ENCODE measurements around the gene SFSWAP. TPM values are rescaled to one million over a fixed set of nuclear protein-coding genes. Genes with fewer than 3 reads are reported as not detected.
"Not testable (repeated sequence)": the region's sequence is repeated elsewhere in the genome, so short reads cannot be mapped to it uniquely, and the experiment has no call there.

SFSWAP gene
- total RNA-seq: 15.9 and 25.1 TPM in 2 replicates
- 21.4 and 26.6 TPM in 2 replicates for polyA plus RNA-seq

- DNase-seq (ENCODE audit: low spot score): peak; percentile 88
- no peaks in the 10 kb centered on the region for H3K36me3 ChIP-seq (replicated peaks; ENCODE audit: insufficient read depth, low read depth)
- 1% methylated on average over 81 of the region's 90 CpGs for WGBS (ENCODE audit: low lambda C conversion rate, missing lambda C conversion rate)
- H3K4me2 ChIP-seq: peak within 1 kb of the TSS; percentile 100
- H3K4me1 ChIP-seq (ENCODE audit: insufficient read depth): peaks cover 11% of the 10 kb centered on the region
- H2AFZ ChIP-seq: peak within 1 kb of the TSS; percentile 100
- H3K27me3 ChIP-seq: no peaks in the 10 kb centered on the region
- no peaks in the 10 kb centered on the region for H3K9me2 ChIP-seq (replicated peaks; ENCODE audit: insufficient read depth)
- peak within 1 kb of the TSS; percentile 89 for H3K4me3 ChIP-seq
- H3K27ac ChIP-seq: peak within 1 kb of the TSS; percentile 98
- H4K20me1 ChIP-seq (ENCODE audit: insufficient read depth, poor library complexity, severe bottlenecking): no peaks in the 10 kb centered on the region
- H3K9me3 ChIP-seq (ENCODE audit: low read depth): no peaks in the 10 kb centered on the region
- H3K79me2 ChIP-seq: peaks cover 29% of the 10 kb centered on the region
- no peak for TF ChIP-seq EZH2 (IDR thresholded peaks at IDR 0.05; ENCODE audit: borderline replicate concordance)
- TF ChIP-seq CTCF (IDR thresholded peaks at IDR 0.05; ENCODE audit: poor library complexity): no peak
- TF ChIP-seq EZH2phosphoT487 (IDR thresholded peaks at IDR 0.05; ENCODE audit: low read depth, severe bottlenecking, unreplicated experiment): no peak
Observed at GRCh38 chr12:131710464-131711457, at the start of gene SFSWAP. SFSWAP (plus strand) TSS chr12:131711090; CDS start chr12:131711230, 140 bp downstream.

DNA sequence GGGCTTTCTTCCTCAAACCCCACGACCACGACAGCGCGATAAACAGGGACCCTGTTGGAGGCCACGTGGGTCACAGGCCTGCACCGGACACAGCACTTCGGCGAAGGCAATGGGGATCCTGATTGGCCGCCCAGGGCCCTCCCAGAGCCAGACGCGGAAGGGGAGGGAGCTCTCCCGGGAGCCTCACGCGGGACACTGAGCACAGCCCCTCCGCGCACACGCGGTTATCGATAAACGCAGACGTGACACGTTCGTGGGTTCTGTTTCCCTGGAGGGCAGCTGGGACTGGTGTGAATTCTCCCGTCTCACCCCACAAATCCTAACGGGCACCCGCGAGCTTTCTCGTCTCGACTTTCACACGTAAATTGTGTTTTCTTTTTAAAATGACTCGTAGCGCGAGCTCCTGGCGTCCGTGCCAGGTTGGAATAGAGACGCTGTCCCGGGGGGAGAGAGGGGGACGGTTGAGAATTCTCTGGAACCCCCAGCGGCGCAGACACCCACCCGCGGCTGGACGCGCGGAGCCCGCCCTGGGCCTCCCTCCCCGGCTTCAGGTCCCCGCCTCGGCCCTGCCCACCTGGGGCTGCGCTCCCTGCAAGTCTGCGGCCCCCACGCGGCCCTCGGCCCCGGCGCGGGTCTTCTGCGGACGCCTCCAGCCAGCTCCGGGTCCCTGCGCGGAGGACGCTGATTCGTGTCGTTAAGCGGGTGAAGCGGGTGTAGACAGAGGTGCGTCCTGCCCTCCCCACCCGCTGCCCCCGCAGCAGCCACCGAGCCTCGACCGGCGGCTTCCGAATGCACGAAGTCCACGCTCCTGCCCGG lies 49.5 kb upstream of the SFSWAP start:
- H3K79me2 ChIP-seq; H3K4me3 ChIP-seq; H3K9me2 ChIP-seq (replicated peaks; ENCODE audit: insufficient read depth); H3K9me3 ChIP-seq (ENCODE audit: low read depth); H3K36me3 ChIP-seq (replicated peaks; ENCODE audit: insufficient read depth, low read depth); H4K20me1 ChIP-seq (ENCODE audit: insufficient read depth, poor library complexity, severe bottlenecking); H3K27ac ChIP-seq; DNase-seq (ENCODE audit: low spot score); H2AFZ ChIP-seq; H3K4me1 ChIP-seq (ENCODE audit: insufficient read depth); H3K4me2 ChIP-seq: not testable (repeated sequence)
- peaks cover 13% of the 10 kb centered on the region for H3K27me3 ChIP-seq
- WGBS (ENCODE audit: low lambda C conversion rate, missing lambda C conversion rate): 32% methylated on average over 14 of the region's 78 CpGs

DNA sequence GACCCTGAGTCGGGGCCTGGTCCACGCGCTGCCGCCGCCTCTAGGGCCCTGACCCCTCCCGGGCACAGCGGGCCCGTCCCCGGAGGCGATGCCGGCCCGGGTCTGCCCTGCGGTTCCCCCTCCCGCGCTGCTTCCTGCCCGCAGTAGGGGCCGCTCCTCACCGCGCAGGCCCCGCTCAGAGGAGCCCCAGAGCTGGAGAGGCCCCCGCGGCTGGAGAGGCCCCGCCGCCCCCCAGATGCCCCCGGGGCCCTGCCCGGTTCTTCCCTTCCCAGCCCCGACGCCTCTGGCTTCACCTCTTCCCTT lies 49.0 kb upstream of the SFSWAP start:
- not testable (repeated sequence) for DNase-seq (ENCODE audit: low spot score); H3K4me3 ChIP-seq; H3K9me2 ChIP-seq (replicated peaks; ENCODE audit: insufficient read depth); H3K79me2 ChIP-seq; H3K4me2 ChIP-seq; H3K36me3 ChIP-seq (replicated peaks; ENCODE audit: insufficient read depth, low read depth); H3K4me1 ChIP-seq (ENCODE audit: insufficient read depth); H3K27ac ChIP-seq; H4K20me1 ChIP-seq (ENCODE audit: insufficient read depth, poor library complexity, severe bottlenecking); H3K9me3 ChIP-seq (ENCODE audit: low read depth); H2AFZ ChIP-seq
- WGBS (ENCODE audit: low lambda C conversion rate, missing lambda C conversion rate): no CpG with 5 or more reads among the region's 28 CpGs
- peaks cover 13% of the 10 kb centered on the region for H3K27me3 ChIP-seq

- H3K9me2 ChIP-seq (replicated peaks; ENCODE audit: insufficient read depth); H3K4me3 ChIP-seq; H3K4me2 ChIP-seq; H3K4me1 ChIP-seq (ENCODE audit: insufficient read depth); H3K36me3 ChIP-seq (replicated peaks; ENCODE audit: insufficient read depth, low read depth); H3K79me2 ChIP-seq; H3K27ac ChIP-seq; H3K9me3 ChIP-seq (ENCODE audit: low read depth); H2AFZ ChIP-seq; DNase-seq (ENCODE audit: low spot score); H4K20me1 ChIP-seq (ENCODE audit: insufficient read depth, poor library complexity, severe bottlenecking): not testable (repeated sequence)
- H3K27me3 ChIP-seq: peaks cover 15% of the 10 kb centered on the region
- WGBS (ENCODE audit: low lambda C conversion rate, missing lambda C conversion rate): 81% methylated on average over 10 of the region's 10 CpGs
Observed at GRCh38 chr12:131662346-131662745, 48.5 kb upstream of the SFSWAP start.

DNA sequence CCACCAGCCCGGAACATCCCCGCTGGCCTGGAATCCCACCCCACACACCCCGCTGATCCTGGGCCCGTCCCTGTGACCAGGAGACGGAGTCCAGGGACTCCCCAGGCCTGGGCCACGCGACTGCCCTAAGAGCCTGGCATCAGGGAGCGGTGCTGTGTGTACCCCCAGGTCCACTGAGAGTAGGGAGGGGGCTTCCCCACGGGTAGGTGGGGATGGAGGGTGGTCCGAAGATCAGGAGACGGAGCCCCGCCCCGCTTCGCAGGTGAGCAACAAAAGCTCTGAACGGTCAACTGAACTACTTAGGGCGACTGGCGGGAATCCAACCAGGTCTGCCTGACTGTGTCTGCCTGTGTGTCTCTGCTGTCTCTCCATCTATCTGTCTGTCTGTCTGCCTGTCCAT lies 45.2 kb upstream of the SFSWAP start:
- H3K79me2 ChIP-seq; H3K9me3 ChIP-seq (ENCODE audit: low read depth); H3K4me2 ChIP-seq; DNase-seq (ENCODE audit: low spot score); H3K27ac ChIP-seq; H3K4me3 ChIP-seq; H4K20me1 ChIP-seq (ENCODE audit: insufficient read depth, poor library complexity, severe bottlenecking); H2AFZ ChIP-seq; H3K36me3 ChIP-seq (replicated peaks; ENCODE audit: insufficient read depth, low read depth); H3K4me1 ChIP-seq (ENCODE audit: insufficient read depth); H3K9me2 ChIP-seq (replicated peaks; ENCODE audit: insufficient read depth): not testable (repeated sequence)
- 90% methylated on average over 17 of the region's 17 CpGs for WGBS (ENCODE audit: low lambda C conversion rate, missing lambda C conversion rate)
- peaks cover 15% of the 10 kb centered on the region for H3K27me3 ChIP-seq

DNA sequence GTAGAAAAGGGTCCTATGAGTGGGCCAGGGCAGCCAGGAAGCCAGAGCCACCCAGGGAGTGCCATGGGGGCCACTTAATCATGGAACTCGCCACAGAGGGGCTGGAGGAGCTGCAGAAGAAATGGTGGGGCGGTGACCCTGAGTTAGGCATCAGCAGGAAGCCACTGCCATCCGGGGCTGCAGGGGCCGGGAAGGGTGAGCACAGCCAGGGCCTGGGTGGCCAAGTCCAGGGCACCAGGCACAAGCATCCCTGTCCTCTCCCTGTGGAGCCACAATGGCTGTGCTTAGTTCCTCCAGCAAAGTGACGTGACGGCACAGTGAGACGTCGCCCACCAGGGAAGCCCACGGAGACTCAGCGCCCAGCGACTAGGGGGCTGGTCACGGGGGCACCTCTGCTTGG lies 44.4 kb upstream of the SFSWAP start:
- peaks cover 15% of the 10 kb centered on the region for H3K27me3 ChIP-seq
- not testable (repeated sequence) for H2AFZ ChIP-seq; DNase-seq (ENCODE audit: low spot score); H3K4me1 ChIP-seq (ENCODE audit: insufficient read depth); H3K27ac ChIP-seq; H3K4me2 ChIP-seq; H4K20me1 ChIP-seq (ENCODE audit: insufficient read depth, poor library complexity, severe bottlenecking); H3K79me2 ChIP-seq; H3K9me2 ChIP-seq (replicated peaks; ENCODE audit: insufficient read depth); H3K4me3 ChIP-seq; H3K36me3 ChIP-seq (replicated peaks; ENCODE audit: insufficient read depth, low read depth); H3K9me3 ChIP-seq (ENCODE audit: low read depth)
- WGBS (ENCODE audit: low lambda C conversion rate, missing lambda C conversion rate): 74% methylated on average over 6 of the region's 12 CpGs

GRCh38 chr12:131666978-131667601 lies 43.8 kb upstream of the SFSWAP start:
- not testable (repeated sequence) for H3K4me3 ChIP-seq; DNase-seq (ENCODE audit: low spot score)
- 83% methylated on average over 12 of the region's 12 CpGs for WGBS (ENCODE audit: low lambda C conversion rate, missing lambda C conversion rate)

More at GRCh38 chr12:131666978-131667601, 43.8 kb upstream of the SFSWAP start:
- not testable (repeated sequence) for H3K4me2 ChIP-seq; H3K4me1 ChIP-seq (ENCODE audit: insufficient read depth); H3K79me2 ChIP-seq; H3K9me2 ChIP-seq (replicated peaks; ENCODE audit: insufficient read depth); H3K9me3 ChIP-seq (ENCODE audit: low read depth); H4K20me1 ChIP-seq (ENCODE audit: insufficient read depth, poor library complexity, severe bottlenecking); H2AFZ ChIP-seq; H3K36me3 ChIP-seq (replicated peaks; ENCODE audit: insufficient read depth, low read depth); H3K27ac ChIP-seq
- H3K27me3 ChIP-seq: peaks cover 15% of the 10 kb centered on the region

Measured in hepatocyte (in vitro differentiated cells).